OCI-M2 (cell line): ENCODE data around the gene HMX1.

Experiments
- DNase-seq: peaks from one replicate; lab custom pipeline; 2025; ENCODE audit not compliant: unreplicated experiment; lab: John Stamatoyannopoulos, UW

HMX1 gene

DNA sequence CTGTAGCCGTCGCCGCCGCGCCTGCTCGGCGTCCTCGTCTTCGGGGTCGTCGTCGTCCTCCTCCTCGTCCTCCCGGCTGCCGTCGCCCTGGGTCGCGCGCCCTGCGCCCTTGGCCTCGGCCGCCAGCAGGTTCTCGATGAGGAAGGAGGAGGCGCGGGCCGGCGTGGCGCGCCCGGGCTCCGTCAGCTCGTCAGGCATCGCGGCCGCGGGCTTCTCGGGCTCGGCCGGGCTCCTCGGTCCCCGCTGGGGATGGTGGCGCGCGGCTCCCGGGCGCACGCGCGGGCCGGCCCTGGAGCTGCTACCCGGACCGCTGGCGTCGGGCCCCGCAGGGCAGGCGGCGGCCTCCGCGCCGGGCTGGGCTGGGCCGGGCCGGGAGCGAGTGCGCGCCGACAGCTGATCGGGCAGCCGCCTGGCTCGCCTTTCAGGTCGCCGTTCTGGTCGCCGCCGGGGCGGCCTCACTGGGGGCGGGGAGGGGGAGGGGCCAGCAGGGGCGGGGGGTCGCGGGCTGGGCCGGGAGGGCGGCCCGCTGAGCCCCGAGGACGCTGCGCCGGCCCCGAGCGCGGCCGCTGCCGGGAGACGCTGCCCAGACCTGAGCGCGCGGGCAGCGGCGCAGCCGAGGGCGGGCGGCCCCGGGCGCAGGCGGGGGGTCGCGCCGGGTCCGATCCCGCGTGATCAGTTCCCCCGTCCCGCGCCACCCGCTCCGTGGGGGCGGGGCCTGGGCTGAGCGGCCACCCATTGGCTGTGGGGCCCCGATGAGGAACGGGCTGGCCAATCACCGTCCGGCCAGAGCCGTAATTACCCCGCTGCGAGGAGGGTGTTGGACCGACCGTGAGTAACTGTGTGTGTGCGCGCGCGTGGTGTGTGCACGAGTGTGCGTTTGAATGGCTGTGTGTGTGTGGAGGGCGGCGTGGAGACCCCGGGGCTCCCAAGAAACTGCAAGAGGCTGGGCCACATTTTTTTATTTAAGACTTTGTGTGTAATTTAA, at the start of gene HMX1:
TSS of gene HMX1 (minus strand) at position 423 of the 985 bp plus-strand sequence. CDS start at position 198, 225 bp downstream.
- no peak for DNase-seq

DNA sequence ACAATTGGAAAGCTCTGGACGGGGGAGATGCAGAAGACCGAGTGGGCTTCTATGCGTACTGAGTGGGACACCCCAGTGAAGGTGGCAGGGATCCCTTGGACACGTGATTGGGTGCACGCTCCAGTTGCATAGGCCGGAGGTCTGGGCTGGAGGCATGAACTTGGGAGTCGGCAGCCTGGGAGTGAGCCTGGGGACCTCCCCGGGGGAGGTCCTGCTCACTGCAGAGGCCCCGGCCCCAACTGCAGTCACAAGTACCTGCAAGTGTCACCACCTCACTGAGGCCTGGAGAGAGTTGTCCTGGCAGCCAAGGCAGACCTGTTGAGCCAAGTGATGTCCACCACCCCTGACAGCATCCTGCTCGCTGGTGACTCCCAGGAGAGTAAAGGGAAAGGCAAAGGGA, 49.3 kb upstream of the HMX1 start:
- no peak for DNase-seq

DNA sequence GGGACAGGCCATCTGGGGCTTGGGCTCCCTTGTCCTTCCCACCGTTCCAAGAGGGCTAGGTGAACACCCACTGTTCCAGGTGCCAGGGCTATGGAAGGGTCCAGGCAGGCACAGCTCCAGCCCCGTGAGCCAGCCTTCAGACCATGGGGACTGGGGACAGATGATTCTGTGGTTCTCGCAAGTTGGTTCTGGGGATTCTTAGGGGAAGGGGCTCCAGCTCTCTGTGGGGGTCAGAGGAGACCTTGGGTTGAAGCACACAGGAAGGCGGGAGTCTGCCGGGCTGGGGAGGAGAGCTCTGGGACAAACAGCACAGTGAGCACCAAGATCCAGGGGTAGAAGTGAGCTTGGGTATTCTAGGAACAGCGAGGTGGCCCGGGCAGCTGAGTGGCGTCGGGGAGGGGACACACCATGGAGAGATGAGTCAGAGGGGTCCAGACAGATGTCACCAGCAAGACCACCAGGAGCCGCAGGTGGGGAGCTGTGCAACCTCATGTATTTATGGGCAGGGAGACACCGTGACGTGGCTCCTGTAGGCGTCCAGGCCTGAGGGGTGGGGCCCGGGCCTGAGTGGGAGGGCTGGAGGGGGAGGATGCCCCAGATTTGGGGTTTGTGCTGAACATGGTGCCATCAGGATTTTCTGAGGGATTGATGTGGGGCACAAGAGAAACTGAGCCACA, 48.8 kb upstream of the HMX1 start:
- no peak for DNase-seq

DNA sequence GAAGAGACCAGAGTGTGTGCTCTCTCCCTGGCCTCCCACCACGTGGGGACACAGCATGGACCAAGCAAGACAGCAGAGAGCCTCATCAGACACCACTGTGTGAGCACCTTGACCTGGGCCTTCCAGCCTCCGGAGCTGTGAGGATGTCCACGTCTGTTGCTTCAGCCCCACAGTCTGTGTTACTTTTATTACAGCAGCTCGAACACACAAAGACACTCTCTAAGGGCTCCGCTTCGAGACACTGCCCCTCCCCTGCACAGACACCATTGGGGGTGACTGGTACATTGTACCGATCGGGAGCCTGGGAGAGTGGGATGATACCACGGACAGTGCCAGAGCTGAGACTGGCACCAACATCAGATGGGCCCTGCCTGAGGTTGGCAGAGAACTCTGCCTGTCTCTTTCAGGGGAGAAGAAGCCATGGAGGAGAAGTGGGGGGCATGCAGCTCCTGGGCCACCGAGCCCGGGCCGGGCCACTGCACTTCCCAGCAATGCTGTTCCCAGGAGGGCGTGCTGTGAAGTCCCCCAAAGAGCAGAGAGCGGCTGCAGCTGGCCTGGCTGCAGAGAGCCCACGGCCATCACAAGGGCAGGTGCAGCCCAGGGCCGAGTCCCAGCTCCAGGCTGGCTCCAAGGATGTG, 48.1 kb upstream of the HMX1 start:
- no peak for DNase-seq

GRCh38 chr4:8917868-8918783, 46.5 kb upstream of the HMX1 start:
- DNase-seq: no peak

- no peak for DNase-seq
Measured at GRCh38 chr4:8917321-8917811, 45.7 kb upstream of the HMX1 start.

DNA sequence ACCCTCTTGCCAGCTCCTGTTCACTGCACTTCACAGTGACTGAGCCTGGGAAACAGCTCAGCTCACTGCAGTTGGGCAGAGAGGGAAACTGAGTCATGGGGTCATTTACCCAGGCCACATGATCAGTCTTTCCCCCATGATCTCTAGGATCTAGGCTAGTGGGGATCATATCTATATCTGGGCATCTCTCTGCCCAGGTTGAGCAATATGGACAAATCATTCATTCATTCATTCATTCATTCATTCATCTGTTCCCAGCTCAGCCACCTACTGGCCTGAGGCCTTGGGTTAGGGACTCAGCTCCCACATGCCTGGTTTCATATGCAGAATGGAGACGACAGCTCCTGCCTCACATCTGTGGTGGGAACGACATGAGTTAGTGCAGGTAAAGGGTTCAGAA, 45.3 kb upstream of the HMX1 start:
- DNase-seq: no peak

GRCh38 chr4:8916351-8916885, 44.8 kb upstream of the HMX1 start:
- no peak for DNase-seq

GRCh38 chr4:8915201-8916200, 43.9 kb upstream of the HMX1 start:
- DNase-seq: no peak

DNA sequence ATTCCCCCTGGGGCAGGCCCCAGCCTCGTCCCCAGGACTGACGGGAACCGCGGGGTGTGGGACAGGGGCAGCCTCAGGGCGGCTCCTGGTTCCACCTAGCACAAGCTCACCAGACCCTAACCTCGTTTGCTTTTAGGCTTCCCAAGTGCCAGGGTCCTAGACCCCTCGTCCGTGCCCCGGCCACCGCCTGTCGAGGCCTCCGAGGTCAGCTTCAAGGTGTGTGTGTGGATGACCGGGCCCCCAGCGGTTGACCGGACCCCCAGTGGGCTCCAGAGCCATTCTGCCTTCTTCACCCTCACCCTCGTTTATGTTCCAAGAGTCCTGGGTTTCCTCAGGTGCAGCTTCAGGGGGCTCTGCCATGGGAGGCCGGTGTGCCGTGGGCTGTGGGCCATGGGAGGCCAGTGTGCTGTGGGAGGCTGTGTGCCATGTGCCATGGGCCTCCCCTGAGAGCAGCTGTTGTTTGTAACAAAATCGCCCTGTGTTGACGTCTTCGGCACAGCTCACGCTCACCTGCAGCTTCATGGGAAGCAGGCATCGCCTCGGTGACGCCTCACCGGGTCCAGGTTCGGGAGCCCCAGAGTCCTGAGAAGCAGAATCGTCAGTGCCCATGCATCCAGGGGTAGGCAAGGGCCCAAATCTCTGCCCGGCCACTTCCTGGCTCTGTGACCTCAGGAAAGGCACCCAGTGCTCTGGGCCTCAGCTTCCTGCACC, 43.0 kb upstream of the HMX1 start:
- DNase-seq: no peak

GRCh38 chr4:8913858-8914460, 42.3 kb upstream of the HMX1 start:
- no peak for DNase-seq

- DNase-seq: no peak
Measured at GRCh38 chr4:8913121-8913857, 41.6 kb upstream of the HMX1 start.

GRCh38 chr4:8912506-8912905, 40.9 kb upstream of the HMX1 start:
- DNase-seq: no peak

DNA sequence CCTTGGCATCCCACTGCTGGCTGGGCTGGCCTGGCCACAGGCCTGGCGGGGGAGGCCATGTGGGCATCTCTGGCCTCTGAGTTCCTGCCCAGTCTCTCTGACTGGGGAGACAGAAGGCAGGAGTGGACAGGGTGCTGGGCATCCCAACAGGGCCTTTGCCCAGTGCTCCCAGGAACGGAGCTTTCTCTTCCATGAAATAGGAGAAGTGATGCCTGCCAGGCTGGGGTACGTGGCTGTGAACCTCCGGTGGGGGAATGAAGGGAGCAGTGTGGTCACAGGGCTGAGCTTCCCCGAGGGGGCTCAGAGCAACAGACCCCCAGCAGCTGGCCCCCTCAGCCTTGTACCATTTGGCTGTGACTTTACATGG, 40.4 kb upstream of the HMX1 start:
- no peak for DNase-seq

DNA sequence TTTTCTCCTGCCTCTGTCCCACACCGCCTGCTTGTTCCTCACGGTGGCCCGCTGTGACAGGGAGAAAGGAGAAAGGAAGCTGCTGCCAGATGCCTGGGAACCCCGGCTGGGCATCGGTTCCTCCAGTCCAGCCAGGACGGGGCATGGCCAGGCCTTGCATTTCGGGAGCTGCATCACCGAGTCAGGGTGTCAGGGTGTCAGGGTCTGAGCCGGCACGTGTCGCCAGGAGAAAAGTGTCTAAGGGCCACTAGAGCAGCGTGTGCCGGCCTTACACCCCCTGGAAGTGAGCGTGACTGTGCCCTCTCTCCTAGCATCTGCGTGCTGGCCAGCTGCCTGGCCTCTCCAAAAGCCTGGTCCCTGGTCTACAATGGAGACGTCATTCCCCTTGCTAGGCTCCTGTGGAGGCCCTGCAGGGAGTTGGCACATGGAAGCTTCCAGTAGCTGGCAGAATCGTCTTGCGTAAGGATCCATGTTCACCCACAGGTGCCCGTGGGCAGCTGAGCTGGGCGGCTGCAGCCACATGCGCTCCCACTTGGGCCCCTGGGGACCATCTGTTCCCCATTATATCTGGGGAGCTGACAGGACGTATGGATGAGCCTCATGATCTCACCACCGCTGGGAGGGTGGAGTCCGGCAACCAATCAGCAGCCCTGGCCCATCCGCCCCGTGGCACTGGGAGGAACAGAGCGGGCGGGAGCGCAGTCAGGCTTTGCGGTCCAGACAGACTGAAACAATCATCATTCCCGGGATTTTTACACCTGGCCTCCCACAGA, 39.9 kb upstream of the HMX1 start:
- DNase-seq: no peak

GRCh38 chr4:8910822-8911315, 39.2 kb upstream of the HMX1 start:
- no peak for DNase-seq
